GM18517 (cell line): ENCODE data around the gene LRRN2.
"Not testable (repeated sequence)": the region's sequence is repeated elsewhere in the genome, so short reads cannot be mapped to it uniquely, and the experiment has no call there.

ENCODE experiments used
- ATAC-seq: cut with Tn5 transposase; IDR thresholded peaks from one replicate; pipeline ENCODE4 v1.9.1; 2021; ENCODE audit warnings: mild to moderate bottlenecking, moderate library complexity; ENCODE audit not compliant: unreplicated experiment

Gene LRRN2

GRCh38 chr1:204685236-204686006, at the start of gene LRRN2:
Gene LRRN2, minus strand, starts transcription at chr1:204685738. Its CDS starts 65,746 bp downstream, at chr1:204619992.
- ATAC-seq: no peak

DNA sequence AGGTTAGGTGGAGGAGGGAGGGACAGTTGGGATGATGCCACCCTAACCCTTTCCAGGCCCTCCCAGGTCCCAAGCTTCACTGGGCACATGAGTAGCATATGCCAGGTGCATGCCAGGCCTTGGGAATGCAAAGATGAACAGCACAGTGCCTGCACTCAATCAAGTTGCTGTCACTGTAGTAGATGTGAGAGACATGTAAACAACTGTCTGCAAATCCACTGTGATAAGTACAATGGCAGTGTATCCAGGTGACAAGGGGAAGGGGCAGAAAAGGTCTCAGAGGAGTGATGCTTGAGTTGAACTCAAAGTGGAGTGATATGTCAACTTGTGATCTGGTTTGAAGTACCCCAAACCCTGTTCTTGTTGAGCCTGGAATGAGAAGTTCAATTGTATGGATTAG, 49.5 kb upstream of the LRRN2 start:
- no peak for ATAC-seq

GRCh38 chr1:204733869-204734596, 48.5 kb upstream of the LRRN2 start:
- ATAC-seq: no peak

GRCh38 chr1:204733289-204733688, 47.8 kb upstream of the LRRN2 start:
- ATAC-seq: no peak

DNA sequence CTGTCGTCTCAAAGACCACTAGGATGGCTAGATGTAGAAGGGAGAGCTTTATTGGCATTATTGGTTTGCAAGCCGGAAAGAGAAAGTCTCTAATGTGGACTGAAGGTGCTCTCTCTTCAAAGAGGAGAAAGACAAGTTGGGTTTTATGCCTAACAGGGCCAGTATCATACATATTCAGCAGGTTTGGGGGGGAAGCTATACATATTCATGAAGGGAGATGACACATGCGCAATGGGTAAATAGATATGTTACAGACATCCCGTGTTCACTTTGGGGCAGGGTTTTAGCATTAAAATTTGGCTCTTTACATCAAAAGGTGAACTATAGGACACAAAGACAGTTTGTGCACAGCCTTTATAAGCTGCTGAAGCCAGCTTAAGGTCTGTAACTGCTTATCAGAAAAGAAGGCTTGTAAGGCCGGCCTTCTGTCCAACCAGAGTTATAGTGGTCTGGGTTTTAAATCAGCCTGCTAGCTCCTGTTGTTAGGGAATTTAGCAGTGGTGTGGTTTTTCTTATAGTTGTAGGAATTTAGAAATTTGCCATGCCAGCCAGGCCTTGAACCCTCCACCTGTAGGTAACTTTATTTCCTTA, 46.5 kb upstream of the LRRN2 start:
- ATAC-seq: no peak

GRCh38 chr1:204731509-204731908, 46.0 kb upstream of the LRRN2 start:
- no peak for ATAC-seq

GRCh38 chr1:204730826-204731459, 45.4 kb upstream of the LRRN2 start:
- ATAC-seq: no peak

DNA sequence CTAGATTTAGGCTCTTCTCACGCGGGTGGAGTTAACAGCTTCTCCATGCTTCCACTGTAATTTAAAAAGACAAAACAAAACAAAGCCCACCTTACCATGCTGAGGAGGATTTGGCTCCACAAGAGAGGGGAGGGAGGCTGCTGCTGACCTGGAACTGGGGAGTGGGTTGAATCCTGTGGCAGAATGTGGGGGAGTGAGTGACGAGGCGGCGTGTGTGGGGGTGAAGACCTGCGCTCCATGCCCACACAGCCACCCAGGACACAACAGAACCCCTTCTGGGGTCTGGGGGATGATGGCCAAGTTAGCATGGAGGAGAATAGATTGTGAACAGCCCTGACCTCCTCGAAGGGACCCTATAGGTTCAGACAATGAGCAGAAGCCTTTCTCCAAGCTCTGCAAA, 44.0 kb upstream of the LRRN2 start:
- no peak for ATAC-seq

- no peak for ATAC-seq
Observed at GRCh38 chr1:204728456-204728855, 42.9 kb upstream of the LRRN2 start.

DNA sequence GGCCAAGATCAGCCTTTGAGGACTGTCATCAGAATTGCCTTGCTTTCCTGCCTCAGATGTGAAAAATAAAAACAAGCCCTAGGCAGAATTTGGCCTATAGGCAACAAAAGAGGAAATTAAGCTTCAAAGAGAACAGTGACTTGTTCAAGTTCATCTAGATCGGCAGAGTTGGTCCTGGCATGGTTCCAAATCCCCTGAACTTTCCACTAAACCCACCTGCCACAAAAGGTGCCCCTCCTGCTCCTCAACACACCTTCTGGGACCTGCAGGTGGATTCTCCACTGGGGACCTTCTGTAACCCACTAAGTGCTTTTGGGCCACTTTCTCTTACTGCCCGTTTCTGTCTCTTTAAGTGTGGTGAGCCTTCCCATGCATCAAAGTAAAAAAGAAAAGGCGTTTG, 42.5 kb upstream of the LRRN2 start:
- ATAC-seq: no peak

DNA sequence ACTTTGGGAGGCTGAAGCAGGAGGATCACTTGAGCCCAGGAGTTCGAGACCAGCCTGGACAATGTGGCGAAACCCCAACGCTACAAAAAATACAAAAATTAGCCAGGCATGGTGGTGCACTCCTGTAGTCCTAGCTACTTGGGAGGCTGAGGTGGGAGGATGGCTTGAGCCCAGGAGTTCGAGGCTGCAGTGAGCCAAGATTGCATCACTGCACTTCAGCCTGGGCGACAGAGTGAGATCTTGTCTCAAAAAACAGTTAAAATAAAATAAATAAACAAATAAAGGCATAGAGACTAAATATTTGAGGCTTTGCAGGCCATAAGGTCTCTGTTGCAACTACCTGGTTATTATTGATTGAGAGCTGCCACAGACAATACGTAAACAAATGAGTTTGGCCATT, 41.9 kb upstream of the LRRN2 start:
- ATAC-seq: not testable (repeated sequence)

GRCh38 chr1:204726478-204726877, 40.9 kb upstream of the LRRN2 start:
- ATAC-seq: no peak

DNA sequence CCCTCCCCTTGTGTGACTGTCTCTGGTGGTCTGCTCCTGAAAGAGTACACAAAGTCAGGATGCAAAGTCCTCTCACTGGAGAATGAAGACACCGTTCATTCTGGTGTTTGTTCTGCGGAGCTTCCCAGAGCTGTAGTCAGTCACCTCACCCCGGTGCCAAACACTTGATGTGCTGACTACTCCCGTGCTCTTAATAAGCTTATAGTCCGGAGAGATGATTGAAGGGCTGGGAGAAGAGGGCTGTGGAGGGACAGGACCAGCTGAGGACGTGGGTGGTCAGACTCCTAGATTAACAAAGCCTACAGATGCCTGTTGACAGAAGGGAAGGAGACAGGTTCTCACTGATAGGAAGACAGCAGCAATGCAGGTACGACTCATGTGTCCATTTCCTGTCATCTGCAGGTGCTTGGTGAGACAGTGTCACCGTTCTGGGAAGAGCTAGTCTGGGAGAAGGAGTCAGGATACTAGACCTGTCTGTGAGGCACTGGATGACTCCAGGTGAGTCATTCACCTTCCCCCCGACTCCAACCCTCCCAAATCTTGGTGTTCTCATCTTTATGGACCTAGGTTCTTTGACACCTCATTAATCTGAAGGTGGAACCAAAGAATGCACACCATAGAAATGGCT, 40.4 kb upstream of the LRRN2 start:
- no peak for ATAC-seq

DNA sequence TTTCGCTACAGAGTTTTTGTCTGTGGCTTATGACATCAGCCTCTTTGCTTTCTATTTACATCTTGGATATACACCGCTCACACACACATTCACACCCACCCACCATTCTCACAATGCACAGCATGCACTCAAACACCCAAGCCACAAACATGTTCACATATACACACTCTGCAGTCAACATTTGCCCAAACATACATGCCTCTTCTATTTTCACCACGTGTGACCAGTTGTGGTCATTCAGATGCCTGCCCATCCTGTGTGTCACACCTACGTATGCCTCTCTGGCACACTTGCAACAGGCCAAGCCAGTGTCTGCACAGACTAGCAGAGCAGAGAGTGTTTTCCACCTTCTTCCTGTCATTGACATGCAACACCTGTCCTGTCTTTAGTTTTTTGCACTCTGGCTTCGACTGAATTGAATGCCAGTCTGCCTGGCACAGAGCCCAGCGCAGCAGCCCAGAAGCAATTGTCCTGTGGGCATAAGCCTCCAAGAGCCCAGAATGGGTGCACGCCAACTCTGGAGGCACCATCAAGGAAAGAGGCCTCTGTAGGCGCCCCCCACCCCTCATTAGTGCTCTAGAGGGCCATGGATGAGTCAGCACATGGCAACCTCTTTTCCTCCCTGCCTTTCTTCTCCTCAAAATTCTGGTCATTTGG, 37.7 kb upstream of the LRRN2 start:
- no peak for ATAC-seq

- no peak for ATAC-seq
Observed at GRCh38 chr1:204721373-204722055, 36.0 kb upstream of the LRRN2 start.

DNA sequence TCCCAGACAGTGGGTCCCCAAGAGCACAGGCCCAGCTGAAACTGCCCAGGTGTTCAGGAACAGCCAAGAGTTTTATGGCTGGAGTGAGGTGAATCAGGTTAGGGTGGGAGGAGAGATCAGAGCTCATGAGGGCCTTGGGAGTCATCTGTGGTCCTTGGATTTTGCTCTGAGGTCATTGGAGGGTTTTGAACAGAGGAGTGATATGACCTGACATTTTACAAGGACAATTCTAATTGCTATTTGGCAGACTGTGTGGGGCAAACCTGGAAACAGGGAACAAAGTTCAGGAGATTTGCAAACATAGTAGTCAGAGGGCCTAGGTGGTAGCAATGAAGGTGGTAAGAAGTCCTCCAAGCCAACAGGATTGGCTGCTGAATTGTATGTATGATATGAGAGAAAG, 31.1 kb upstream of the LRRN2 start:
- no peak for ATAC-seq

DNA sequence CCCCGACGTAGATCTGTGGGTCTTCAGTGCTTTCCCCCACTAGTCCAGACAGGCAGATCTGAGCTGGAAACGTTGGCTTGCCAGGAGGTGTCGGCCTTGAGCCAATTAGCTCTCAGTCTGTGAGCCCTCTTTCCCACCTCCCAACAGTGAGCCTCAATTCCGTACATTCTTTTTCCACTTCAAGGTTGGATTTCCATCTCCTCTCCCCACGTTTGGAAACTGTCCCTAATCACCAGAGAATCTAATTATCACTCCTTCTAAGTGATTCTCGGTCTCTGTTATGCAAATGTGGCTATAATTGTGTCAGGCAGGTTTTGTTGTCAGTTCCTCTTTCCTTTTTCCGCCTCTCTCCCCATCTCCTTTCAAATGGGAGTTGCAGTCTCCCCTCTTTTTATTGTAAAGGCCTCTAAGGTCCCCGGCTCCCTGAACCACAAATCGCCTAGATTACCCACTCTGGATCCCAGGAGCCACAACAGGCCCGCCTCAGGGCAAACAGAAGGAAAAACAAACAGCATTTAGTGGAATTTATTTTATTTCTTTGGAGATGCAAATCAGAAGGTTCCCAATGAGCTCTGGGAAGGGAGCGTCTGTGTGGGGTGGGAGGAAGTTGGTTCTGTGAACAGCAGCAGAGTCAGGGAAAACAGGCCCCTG, 29.4 kb upstream of the LRRN2 start:
- peak; percentile 59 for ATAC-seq

- no peak for ATAC-seq
Observed at GRCh38 chr1:204714194-204714860, 28.8 kb upstream of the LRRN2 start.

DNA sequence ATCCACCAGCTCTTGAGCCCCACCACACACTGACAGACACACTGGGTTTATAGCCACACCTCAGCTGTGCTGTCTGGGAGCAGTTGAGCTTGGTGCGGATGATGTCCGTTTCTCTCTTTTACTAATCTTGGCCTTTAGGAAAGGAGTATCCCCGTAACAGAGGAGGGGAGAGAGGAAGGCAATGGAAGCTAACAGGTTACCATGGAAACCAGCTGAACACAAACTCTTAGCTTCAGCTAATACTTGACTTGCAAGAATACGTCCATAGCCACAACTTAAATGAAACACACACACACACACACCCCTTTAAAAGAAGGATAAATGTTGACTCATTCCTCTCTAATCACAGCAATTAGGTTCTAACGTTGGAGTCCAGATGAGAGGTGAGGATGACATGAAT, 28.0 kb upstream of the LRRN2 start:
- ATAC-seq: no peak
